Osteoblast (primary cell): Measurements from ENCODE around the gene LAD1. TPM values are rescaled to one million over a fixed set of nuclear protein-coding genes. Genes with fewer than 3 reads are reported as not detected.

Source experiments
- DNase-seq: peaks from one replicate; pipeline ENCODE4 v3.0.0; 2011; ENCODE audit warnings: low spot score, mixed read lengths; ENCODE audit not compliant: insufficient read length; ENCODE audit errors: missing footprints
- H2AFZ ChIP-seq: 2 replicates; pipeline ENCODE4 v1.6.0; 2011; ENCODE audit warnings: mild to moderate bottlenecking, low read length
- H3K27ac ChIP-seq: 2 replicates; pipeline ENCODE4 v1.5.1; 2011; ENCODE audit warnings: mild to moderate bottlenecking, low read depth, low read length, moderate library complexity
- H3K27me3 ChIP-seq: 2 replicates; pipeline ENCODE4 v1.6.0; 2012; ENCODE audit warnings: mild to moderate bottlenecking, control low read depth, inconsistent platforms, low read length, moderate library complexity; ENCODE audit not compliant: insufficient read depth
- H3K36me3 ChIP-seq: 2 replicates; pipeline ENCODE4 v1.5.1; 2011; ENCODE audit warnings: mild to moderate bottlenecking, low read length, control low read depth, moderate library complexity; ENCODE audit not compliant: insufficient read depth
- H3K4me1 ChIP-seq: 2 replicates; pipeline ENCODE4 v1.5.1; 2011; ENCODE audit warnings: mild to moderate bottlenecking, low read length, control low read depth, moderate library complexity; ENCODE audit not compliant: insufficient read depth
- H3K4me2 ChIP-seq: 2 replicates; pipeline ENCODE4 v1.6.0; 2011; ENCODE audit warnings: mild to moderate bottlenecking, low read length; ENCODE audit not compliant: insufficient read depth
- H3K4me3 ChIP-seq: fragments of 200-600 bp; sonication (generic); 3 replicates; pipeline ENCODE4 v1.5.1; 2012; ENCODE audit warnings: mild to moderate bottlenecking, low read length, inconsistent platforms; ENCODE audit not compliant: insufficient read depth
- H3K79me2 ChIP-seq: 2 replicates; pipeline ENCODE4 v1.6.0; 2012; ENCODE audit warnings: mild to moderate bottlenecking, low read length, control low read depth, inconsistent platforms; ENCODE audit not compliant: insufficient read depth
- H3K9me3 ChIP-seq: 2 replicates; pipeline ENCODE4 v1.5.1; 2011; ENCODE audit warnings: low read depth, low read length, control low read depth
- H4K20me1 ChIP-seq: 2 replicates; pipeline ENCODE4 v1.6.0; 2012; ENCODE audit warnings: mild to moderate bottlenecking, low read length, control low read depth; ENCODE audit not compliant: insufficient read depth
- CTCF ChIP-seq: IDR thresholded peaks from 2 replicates; pipeline ENCODE4 v1.5.1; 2011; ENCODE audit warnings: mild to moderate bottlenecking, low read depth, low read length, moderate library complexity; ENCODE audit errors: extremely low read depth
- total RNA-seq: library from RNA; depleted of rRNA; stranded (reverse); fragments of >200 nt; gene quantifications from 2 replicates; pipeline ENCODE4 v1.2.3, GENCODE V29; 2012

LAD1 gene
- total RNA-seq, 1 donor, result not detected

DNA sequence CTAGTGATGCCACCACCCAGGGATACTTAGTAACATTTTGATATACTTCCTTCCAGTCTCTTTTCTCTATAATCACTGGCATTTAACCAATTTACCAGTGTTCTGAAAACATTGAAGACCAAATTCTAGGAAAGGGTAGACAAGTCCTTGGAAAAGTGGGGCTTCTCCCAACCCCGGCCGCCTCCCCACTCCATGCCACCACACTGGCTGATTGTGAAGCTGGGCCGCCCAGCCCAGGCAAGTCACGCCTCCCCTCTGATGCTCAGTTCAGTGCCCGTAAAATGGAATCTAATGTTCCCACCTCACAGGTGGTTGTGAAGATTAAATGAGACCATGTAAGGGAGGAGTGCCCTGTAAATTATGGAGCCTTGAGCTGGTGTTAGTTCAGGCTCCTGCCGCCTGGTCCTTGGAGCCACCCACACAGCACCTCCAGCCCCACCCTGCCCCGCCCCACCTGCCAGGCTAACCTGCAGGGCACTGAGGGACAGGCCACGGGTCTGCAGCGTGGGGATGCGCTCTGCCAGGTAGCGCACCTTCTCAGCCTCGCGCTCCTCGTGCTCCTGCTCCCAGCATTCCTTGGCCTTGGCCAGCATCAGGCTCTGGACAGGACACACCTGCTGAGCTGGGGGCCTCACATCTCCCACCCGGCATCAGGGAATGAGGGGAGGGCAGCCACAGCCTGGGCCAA, 15.1 kb upstream of the LAD1 start:
- Histone ChIP-seq H3K79me2 (no peaks in the 10 kb centered on the region), H3K36me3 (no peaks in the 10 kb centered on the region), H3K4me1 (no peaks in the 10 kb centered on the region), H2AFZ (no peak overlapping the region), H4K20me1 (no peaks in the 10 kb centered on the region), H3K9me3 (peaks cover 6% of the 10 kb centered on the region), H3K4me2 (no peak overlapping the region), H3K4me3 (no peak overlapping the region), H3K27ac (no peak overlapping the region), H3K27me3 (peaks cover 62% of the 10 kb centered on the region)
- no peak for TF ChIP-seq CTCF
- DNase-seq, result peak; percentile 18

GRCh38 chr1:201411292-201411691, 12.2 kb upstream of the LAD1 start:
- Histone ChIP-seq H3K4me3 (no peak overlapping the region), H3K27me3 (peaks cover 47% of the 10 kb centered on the region), H3K9me3 (peaks cover 6% of the 10 kb centered on the region), H3K4me1 (no peaks in the 10 kb centered on the region), H3K4me2 (no peak overlapping the region), H4K20me1 (no peaks in the 10 kb centered on the region), H3K27ac (no peak overlapping the region), H2AFZ (no peak overlapping the region), H3K36me3 (no peaks in the 10 kb centered on the region), H3K79me2 (no peaks in the 10 kb centered on the region)
- no peak for TF ChIP-seq CTCF
- DNase-seq, result peak; percentile 26

GRCh38 chr1:201409440-201409839, 10.3 kb upstream of the LAD1 start:
- DNase-seq, result peak; percentile 84
- Histone ChIP-seq H3K27me3 (peaks cover 35% of the 10 kb centered on the region), H3K27ac (no peak overlapping the region), H3K4me2 (no peak overlapping the region), H4K20me1 (no peaks in the 10 kb centered on the region), H2AFZ (no peak overlapping the region), H3K36me3 (no peaks in the 10 kb centered on the region), H3K4me3 (no peak overlapping the region), H3K4me1 (no peaks in the 10 kb centered on the region), H3K9me3 (no peaks in the 10 kb centered on the region), H3K79me2 (no peaks in the 10 kb centered on the region)
- TF ChIP-seq CTCF, result no peak

GRCh38 chr1:201408834-201409200, 9.7 kb upstream of the LAD1 start:
- Histone ChIP-seq H3K9me3 (no peaks in the 10 kb centered on the region), H3K36me3 (no peaks in the 10 kb centered on the region), H3K27me3 (peaks cover 40% of the 10 kb centered on the region), H3K4me3 (no peak overlapping the region), H3K79me2 (no peaks in the 10 kb centered on the region), H3K4me1 (no peaks in the 10 kb centered on the region), H2AFZ (no peak overlapping the region), H4K20me1 (no peaks in the 10 kb centered on the region), H3K27ac (no peak overlapping the region), H3K4me2 (no peak overlapping the region)
- DNase-seq, result peak; percentile 17
- no peak for TF ChIP-seq CTCF
